GM23248 (cell line): ENCODE results near the gene PRKCE.
"Not testable (repeated sequence)": the region's sequence is repeated elsewhere in the genome, so short reads cannot be mapped to it uniquely, and the experiment has no call there.

ENCODE experiments used
- EZH2 ChIP-seq: fragments of 200-600 bp; sonication (generic); IDR thresholded peaks from 2 replicates; pipeline ENCODE4 v1.6.1; 2018; ENCODE audit warnings: antibody characterized with exemption, mild to moderate bottlenecking; ENCODE audit not compliant: insufficient read depth, poor library complexity, severe bottlenecking
- EZH2phosphoT487 ChIP-seq: fragments of 200-600 bp; sonication (generic); IDR thresholded peaks from 2 replicates; pipeline ENCODE4 v1.6.1; 2018; ENCODE audit warnings: antibody characterized with exemption, moderate library complexity, mild to moderate bottlenecking, low read depth; ENCODE audit not compliant: insufficient read depth

DNA sequence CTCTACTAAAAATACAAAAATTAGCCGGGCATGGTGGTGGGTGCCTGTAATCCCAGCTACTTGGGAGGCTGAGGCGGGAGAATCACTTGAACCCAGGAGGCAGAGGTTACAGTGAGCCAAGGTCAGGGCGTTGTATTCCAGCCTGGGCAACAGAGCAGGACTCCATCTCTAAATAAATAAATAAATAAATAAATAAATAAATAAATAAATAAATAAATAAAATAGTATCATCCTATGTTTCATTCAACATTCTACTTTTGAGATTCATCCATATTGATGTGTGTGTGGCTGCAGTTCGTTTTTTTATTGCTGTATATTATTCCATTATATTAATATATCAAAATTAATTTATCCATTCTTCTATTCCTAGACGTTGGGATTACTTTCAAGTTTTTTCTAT, 207.4 kb downstream of the PRKCE start:
- TF ChIP-seq EZH2, EZH2phosphoT487: not testable (repeated sequence)
